ENCODE measurements around the gene SLC1A7.

The SLC1A7 gene

DNA sequence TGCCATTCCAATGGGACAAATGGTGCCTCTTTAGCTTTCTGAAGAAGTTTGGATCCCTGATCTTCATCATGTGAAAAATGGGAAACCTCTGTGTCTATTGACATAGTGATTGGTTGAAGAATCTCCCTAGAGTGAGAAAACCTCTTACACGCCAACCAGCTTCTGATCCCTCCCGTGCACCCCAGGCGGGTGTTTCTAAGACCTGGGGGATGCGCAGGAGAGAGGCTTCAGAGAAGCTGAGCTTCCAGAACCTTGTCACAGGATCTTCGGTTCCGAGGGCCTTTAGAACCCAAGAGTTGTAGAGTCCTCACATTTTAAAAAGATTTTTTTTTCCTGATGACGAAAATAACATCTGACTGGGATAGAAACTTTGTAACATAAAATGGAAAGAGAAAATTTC, 69.2 kb downstream of the SLC1A7 start:
- Mint-ChIP-seq H3K9me3 (no peaks in the 10 kb centered on the region), H3K4me1 (no peaks in the 10 kb centered on the region), H3K27ac (no peak overlapping the region), H3K27me3 (no peaks in the 10 kb centered on the region), H3K4me3 (no peak overlapping the region)
- DNase-seq (no peak), ATAC-seq (no peak)

DNA sequence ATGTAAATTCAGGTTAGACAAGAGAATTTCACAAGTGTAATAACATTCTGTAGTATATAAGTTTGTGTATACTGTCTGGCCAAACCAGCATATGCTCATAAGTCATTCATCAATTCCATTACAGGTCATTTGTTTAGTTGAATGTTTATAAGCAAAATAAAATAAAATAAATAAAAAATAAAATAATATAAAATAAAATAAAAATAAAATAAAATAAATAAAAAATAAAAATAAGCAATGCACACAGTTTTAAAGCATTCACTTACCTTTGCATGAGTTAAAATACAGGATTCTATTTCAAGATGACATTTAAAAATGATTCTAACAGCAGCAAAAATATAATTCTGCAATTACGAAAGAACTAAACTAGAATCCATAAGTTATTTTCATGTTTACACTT, 70.5 kb downstream of the SLC1A7 start:
- no peak overlapping the region for H3K4me3 Mint-ChIP-seq
- DNase-seq (no peak), ATAC-seq (no peak)
- H3K4me1 Mint-ChIP-seq, result no peaks in the 10 kb centered on the region
- H3K27ac Mint-ChIP-seq, result no peak overlapping the region
- no peaks in the 10 kb centered on the region for H3K27me3 Mint-ChIP-seq
- no peaks in the 10 kb centered on the region for H3K9me3 Mint-ChIP-seq

DNA sequence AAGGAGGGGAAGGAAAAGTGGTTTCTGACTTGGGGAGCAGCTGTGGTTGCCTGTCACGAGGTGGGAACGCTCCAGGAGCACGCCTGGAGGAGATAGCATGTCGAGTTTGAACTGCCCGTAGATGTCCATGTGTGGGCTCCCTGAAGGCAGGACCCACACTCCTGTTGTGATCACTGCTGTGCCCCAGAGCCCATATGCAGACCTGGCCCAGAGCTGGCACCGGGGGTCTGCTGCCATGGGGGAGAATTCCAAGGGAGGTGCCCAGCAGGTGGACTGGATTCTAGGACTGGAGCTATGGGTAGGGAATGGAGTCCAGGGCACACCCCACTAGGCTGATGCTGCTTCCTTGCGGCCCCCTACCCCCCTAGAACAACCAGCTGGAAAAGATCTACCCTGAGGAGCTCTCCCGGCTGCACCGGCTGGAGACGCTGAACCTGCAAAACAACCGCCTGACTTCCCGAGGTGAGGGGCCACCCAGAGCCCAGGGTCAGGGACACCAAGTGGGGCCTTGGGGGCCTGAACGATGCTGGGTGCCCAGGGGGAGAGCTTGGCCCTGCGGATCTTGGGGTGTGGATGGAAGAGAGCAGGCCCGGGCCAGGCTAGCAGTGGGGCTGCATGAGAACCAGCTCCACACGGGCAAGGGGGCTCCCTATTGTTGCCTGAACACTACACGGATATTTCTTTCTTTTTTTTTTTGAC, 71.1 kb downstream of the SLC1A7 start:
- Mint-ChIP-seq H3K27me3 (no peaks in the 10 kb centered on the region), H3K4me3 (no peak overlapping the region), H3K27ac (peak overlapping the region in 1 of 2 donors; percentile 65), H3K9me3 (no peaks in the 10 kb centered on the region), H3K4me1 (no peaks in the 10 kb centered on the region)
- ATAC-seq (no peak), DNase-seq (peak in 1 of 2 donors; percentile 6)

- Mint-ChIP-seq H3K27me3 (peaks cover 3% of the 10 kb centered on the region), H3K27ac (no peak overlapping the region), H3K9me3 (no peaks in the 10 kb centered on the region), H3K4me3 (no peak overlapping the region), H3K4me1 (no peaks in the 10 kb centered on the region)
- peak in 1 of 2 donors; percentile 2 for DNase-seq
- ATAC-seq, result no peak
Measured at GRCh38 chr1:53070621-53071020, 71.8 kb downstream of the SLC1A7 start.

- Mint-ChIP-seq H3K4me3 (no peak overlapping the region), H3K27me3 (peaks cover 12% of the 10 kb centered on the region), H3K4me1 (no peaks in the 10 kb centered on the region), H3K9me3 (no peaks in the 10 kb centered on the region), H3K27ac (no peak overlapping the region)
- ATAC-seq (peak; percentile 26), DNase-seq (no peak)
Measured at GRCh38 chr1:53069663-53070327, 72.6 kb downstream of the SLC1A7 start.

DNA sequence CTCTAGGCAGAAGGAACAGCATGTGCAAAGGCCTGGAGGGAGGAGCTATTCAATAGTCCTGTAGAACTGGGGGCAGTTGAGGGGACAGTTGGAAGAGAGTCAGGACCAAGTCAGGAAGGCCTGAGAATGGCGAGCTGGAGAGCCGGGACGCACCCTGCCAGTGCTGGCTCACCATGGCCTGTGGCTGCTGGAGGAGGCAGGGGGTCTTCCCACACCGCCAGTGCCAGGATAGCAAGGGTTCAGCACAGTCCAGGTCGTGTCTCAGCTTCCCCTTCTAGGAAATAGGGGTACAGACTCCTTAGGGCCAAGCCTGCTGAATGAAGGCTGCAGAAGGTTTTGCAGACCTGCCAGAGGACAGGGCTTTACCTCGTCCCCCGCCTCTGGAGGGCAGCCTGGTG, 73.2 kb downstream of the SLC1A7 start:
- ATAC-seq, result no peak
- Mint-ChIP-seq H3K27me3 (peaks cover 17% of the 10 kb centered on the region), H3K27ac (no peak overlapping the region), H3K4me1 (no peaks in the 10 kb centered on the region), H3K9me3 (no peaks in the 10 kb centered on the region), H3K4me3 (no peak overlapping the region)
- no peak for DNase-seq

DNA sequence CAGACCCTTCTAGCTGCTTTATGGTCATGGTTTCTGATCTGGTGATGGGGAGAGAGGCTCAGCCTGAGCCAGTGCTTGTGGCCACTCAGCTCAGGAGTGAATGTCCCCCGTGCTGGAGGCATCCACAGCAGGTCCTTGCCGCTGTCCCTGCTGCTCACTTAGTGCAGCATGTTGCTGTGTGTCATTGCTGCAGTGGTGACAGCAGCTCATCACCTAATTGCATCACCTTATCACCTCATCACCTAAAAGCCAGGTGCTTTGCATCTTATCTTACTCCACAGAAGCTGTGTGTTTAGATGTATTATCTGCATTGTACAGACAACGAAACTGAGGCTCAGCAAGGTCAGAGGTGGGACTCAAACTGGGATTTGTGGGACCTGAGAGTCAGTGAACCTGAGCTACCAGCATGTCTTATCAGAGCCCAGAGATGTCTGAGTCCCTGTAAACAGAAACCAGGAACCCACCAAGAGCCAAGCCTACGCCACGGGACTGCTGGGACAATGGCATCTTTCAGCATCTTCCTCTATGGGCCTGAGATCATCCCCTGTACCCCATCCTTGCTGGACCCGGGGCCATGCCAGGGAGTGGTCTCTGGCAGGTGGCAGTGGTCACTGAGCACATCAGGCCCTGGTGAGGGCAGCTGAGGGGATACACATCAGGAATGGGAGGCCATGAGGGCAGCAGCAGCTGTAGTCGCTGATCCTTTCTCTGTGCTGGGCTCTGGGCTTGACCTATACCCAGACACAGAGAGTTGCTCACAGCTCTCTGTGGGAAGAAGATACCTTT, 73.9 kb downstream of the SLC1A7 start:
- Mint-ChIP-seq H3K4me3 (no peak overlapping the region), H3K9me3 (no peaks in the 10 kb centered on the region), H3K4me1 (peaks cover 6% of the 10 kb centered on the region), H3K27ac (no peak overlapping the region), H3K27me3 (peaks cover 24% of the 10 kb centered on the region)
- DNase-seq, result no peak
- ATAC-seq, result no peak

DNA sequence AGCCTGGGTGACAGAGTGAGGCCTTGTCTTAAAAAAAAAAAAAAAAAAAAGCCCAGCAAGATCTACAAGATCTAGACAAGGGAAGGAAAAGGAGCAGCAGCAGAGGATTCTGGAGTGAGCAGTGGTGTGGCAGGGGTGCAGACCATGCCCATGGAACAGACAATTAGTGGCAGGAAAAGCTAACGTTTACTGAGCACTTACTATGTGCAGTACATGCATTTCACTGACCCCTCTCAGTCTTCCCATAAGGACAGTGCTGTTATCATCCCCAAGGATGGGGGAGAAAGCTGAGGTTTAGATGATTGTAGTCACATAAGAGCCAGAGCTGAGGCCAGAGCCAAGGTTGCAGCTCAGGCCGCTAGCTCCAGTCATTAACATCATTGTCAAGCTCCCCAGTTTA, 74.6 kb downstream of the SLC1A7 start:
- Mint-ChIP-seq H3K4me1 (peaks cover 12% of the 10 kb centered on the region), H3K4me3 (no peak overlapping the region), H3K9me3 (no peaks in the 10 kb centered on the region), H3K27me3 (peaks cover 31% of the 10 kb centered on the region), H3K27ac (peak overlapping the region in 1 of 2 donors; percentile 85)
- DNase-seq (no peak), ATAC-seq (no peak)

DNA sequence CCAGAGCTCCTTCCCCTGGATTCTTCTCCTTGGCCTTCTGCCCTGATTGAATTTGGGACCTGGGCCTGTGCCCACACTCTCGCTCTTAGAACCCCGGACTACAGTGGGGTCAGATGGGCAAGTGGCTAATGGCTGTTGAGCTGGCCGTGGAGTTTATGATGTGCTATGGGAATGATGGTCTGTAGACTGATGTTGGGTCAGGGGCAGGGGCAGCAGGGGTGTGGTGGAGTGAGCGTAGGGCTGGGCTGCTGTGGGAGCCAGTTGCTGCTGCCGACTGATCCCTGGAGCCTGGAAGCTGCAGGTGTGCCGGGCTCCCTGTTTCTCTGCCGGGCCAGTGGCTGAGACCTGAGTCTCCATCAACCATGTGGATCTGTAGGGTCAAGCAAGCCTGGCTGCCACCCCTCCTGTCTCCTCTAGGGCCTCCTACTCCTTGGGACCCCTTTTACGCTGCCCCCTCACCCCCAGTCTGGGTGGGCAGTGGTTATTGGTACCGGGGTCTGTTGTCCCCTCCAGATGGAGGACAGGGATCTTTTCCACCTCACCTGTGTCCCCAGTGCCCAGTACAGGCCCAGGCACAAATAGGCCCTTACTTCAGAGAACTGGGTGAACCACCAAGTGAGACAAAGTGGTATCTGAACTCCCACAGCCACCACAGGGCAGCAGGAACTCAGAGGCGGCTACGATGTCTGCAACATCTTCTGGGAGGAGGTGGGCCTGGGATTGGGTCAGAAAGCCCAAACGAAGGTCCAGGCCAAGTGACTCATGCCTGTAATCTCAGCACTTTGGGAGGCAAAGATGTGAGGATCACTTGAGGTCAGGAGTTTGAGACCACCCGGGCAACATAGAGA, 75.3 kb downstream of the SLC1A7 start:
- ATAC-seq (no peak), DNase-seq (no peak)
- peaks cover 38% of the 10 kb centered on the region for H3K27me3 Mint-ChIP-seq
- H3K4me3 Mint-ChIP-seq, result no peak overlapping the region
- peaks cover 19% of the 10 kb centered on the region for H3K4me1 Mint-ChIP-seq
- no peaks in the 10 kb centered on the region for H3K9me3 Mint-ChIP-seq
- peak overlapping the region in 1 of 2 donors; percentile 12 for H3K27ac Mint-ChIP-seq

DNA sequence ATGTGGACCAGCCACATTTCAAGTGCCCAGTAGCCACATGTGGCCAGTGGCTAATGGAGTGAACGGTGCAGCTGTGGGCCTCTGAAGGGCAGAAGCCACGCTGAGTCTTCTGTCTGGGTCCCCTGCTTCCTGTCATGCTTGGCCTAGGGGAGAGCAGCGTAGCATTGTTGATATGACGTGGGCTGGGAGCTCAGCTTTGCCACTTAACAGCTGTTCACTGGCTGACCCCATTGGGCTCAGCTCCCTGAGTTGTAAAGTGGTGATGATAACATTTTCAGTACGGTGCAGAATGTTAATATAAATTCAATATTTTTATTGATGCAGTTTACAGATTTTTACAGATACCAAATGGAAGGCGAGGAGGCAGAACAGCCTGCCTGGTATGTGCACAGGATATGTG, 76.0 kb downstream of the SLC1A7 start:
- ATAC-seq, result no peak
- Mint-ChIP-seq H3K4me3 (no peak overlapping the region), H3K9me3 (no peaks in the 10 kb centered on the region), H3K4me1 (peaks cover 20% of the 10 kb centered on the region), H3K27ac (no peak overlapping the region), H3K27me3 (peaks cover 45% of the 10 kb centered on the region)
- no peak for DNase-seq

DNA sequence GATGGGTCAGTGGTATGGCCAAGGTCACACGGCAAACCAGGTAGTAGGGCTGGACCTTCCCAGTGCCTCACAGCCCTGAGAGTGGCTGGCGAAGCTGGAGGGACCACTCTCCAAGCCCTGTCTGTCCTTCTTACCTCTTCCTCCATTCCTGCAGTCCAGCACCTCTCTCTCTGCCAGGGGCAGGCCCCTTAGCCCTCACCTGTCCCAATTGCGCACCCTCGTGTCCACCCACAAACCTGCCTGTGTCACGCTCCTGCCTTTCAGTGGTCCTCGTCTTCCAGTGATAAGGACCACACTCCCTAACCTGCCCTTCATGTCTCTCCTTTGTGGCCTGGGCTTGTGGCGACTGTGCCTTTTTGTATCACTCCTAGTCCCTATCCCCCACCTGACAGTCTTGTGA, 77.0 kb downstream of the SLC1A7 start:
- DNase-seq (no peak), ATAC-seq (no peak)
- Mint-ChIP-seq H3K4me1 (peaks cover 20% of the 10 kb centered on the region), H3K4me3 (no peak overlapping the region), H3K27me3 (peaks cover 56% of the 10 kb centered on the region), H3K9me3 (no peaks in the 10 kb centered on the region), H3K27ac (no peak overlapping the region)

DNA sequence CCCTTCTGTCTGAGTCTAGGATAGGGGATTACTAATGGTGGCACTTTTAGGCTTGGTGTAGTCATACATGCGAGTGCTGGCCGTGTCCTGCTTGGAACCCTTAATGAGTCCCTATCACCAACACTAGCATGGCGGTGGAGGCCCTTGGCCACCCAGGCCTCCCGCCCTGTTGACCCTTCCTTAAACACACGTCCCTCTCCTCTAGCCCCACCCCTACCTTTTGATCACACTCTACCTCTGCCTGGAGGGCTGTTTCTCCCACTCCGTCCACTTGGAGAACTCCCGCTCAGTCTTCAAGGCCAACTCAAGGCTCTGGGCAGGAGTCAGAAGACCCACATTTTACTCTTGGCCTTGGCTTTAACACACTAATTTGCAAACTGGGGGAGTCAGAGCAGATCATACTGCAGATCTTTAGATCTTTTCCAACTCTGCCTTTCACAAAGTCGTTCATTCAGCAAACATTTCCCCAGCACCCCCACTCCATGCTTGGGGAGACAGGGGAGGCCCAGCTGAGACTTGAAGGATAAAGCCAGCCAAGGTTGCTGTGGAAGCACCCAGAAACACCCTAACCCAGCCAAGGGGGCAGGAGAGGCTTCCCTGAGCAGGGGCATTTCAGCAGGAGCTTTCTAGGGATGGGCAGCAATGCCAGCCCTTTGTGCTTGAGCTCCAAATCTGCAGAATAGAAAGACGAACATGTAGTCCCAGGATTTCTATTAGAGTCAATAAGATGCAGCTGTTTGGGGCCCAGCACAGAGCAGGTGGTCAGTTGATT, 78.5 kb downstream of the SLC1A7 start:
- no peak for DNase-seq
- Mint-ChIP-seq H3K9me3 (no peaks in the 10 kb centered on the region), H3K4me3 (no peak overlapping the region), H3K27ac (no peak overlapping the region), H3K27me3 (peaks cover 70% of the 10 kb centered on the region), H3K4me1 (peaks cover 20% of the 10 kb centered on the region)
- ATAC-seq, result no peak

GRCh38 chr1:53062708-53063591, 79.5 kb downstream of the SLC1A7 start:
- Mint-ChIP-seq H3K27me3 (peaks cover 70% of the 10 kb centered on the region), H3K27ac (peak overlapping the region in 1 of 2 donors; percentile 7), H3K4me1 (peaks cover 20% of the 10 kb centered on the region), H3K4me3 (peak overlapping the region; percentile 60 to 73), H3K9me3 (no peaks in the 10 kb centered on the region)
- DNase-seq (no peak), ATAC-seq (peak; percentile 47)
